Effector CD4-positive, alpha-beta T cell (primary cell): ENCODE data around the gene NSD2.
"Not testable (repeated sequence)": the region's sequence is repeated elsewhere in the genome, so short reads cannot be mapped to it uniquely, and the experiment has no call there.

Experiments
- DNase-seq: peaks from one replicate; pipeline ENCODE4 v3.0.0-alpha.2; 2020

NSD2 gene

GRCh38 chr4:1900624-1901023 is 29.4 kb downstream of the NSD2 start:
- DNase-seq = no peak

- DNase-seq = no peak
Measured at GRCh38 chr4:1901127-1901526, 29.9 kb downstream of the NSD2 start.

GRCh38 chr4:1902243-1902642 is 31.1 kb downstream of the NSD2 start:
- no peak for DNase-seq

GRCh38 chr4:1903035-1903434 is 31.8 kb downstream of the NSD2 start:
- DNase-seq = no peak

GRCh38 chr4:1904042-1904441 is 32.8 kb downstream of the NSD2 start:
- DNase-seq = no peak

- no peak for DNase-seq
Measured at GRCh38 chr4:1907848-1908525, 36.8 kb downstream of the NSD2 start.

GRCh38 chr4:1909696-1910095 is 38.5 kb downstream of the NSD2 start:
- not testable (repeated sequence) for DNase-seq

- DNase-seq = no peak
Measured at GRCh38 chr4:1910643-1911042, 39.5 kb downstream of the NSD2 start.

GRCh38 chr4:1911316-1911715 is 40.1 kb downstream of the NSD2 start:
- not testable (repeated sequence) for DNase-seq

- DNase-seq = no peak
Measured at GRCh38 chr4:1922821-1923220, 51.6 kb downstream of the NSD2 start.

- no peak for DNase-seq
Measured at GRCh38 chr4:1927675-1928074, 56.5 kb downstream of the NSD2 start.

GRCh38 chr4:1928356-1929239 is 57.4 kb downstream of the NSD2 start:
- DNase-seq = no peak

- DNase-seq = no peak
Measured at GRCh38 chr4:1932736-1933135, 61.5 kb downstream of the NSD2 start.

GRCh38 chr4:1933700-1934099 is 62.5 kb downstream of the NSD2 start:
- no peak for DNase-seq

GRCh38 chr4:1937550-1937949 is 66.4 kb downstream of the NSD2 start:
- DNase-seq = no peak

GRCh38 chr4:1938027-1938426 is 66.8 kb downstream of the NSD2 start:
- DNase-seq = no peak

- DNase-seq = no peak
Measured at GRCh38 chr4:1939664-1940509, 68.7 kb downstream of the NSD2 start.

- no peak for DNase-seq
Measured at GRCh38 chr4:1940566-1940965, 69.4 kb downstream of the NSD2 start.

- DNase-seq = no peak
Measured at GRCh38 chr4:1943928-1944327, 72.7 kb downstream of the NSD2 start.

- DNase-seq = no peak
Measured at GRCh38 chr4:1945124-1945895, 74.1 kb downstream of the NSD2 start.

GRCh38 chr4:1945912-1946311 is 74.7 kb downstream of the NSD2 start:
- no peak for DNase-seq

GRCh38 chr4:1948232-1948631 is 77.0 kb downstream of the NSD2 start:
- no peak for DNase-seq
